HS-5 (cell line): ENCODE measurements around the gene INTS3.
"Not testable (repeated sequence)": the region's sequence is repeated elsewhere in the genome, so short reads cannot be mapped to it uniquely, and the experiment has no call there.

Experiments
- DNase-seq: peaks from one replicate; pipeline ENCODE4 v3.0.0-alpha.2; 2012; ENCODE audit warnings: low read depth

Gene INTS3

GRCh38 chr1:153777648-153778047 is 49.8 kb downstream of the INTS3 start:
- no peak for DNase-seq

GRCh38 chr1:153778051-153778823 is 50.4 kb downstream of the INTS3 start:
- DNase-seq: no peak

- no peak for DNase-seq
Measured at GRCh38 chr1:153778824-153779519, 51.1 kb downstream of the INTS3 start.

- no peak for DNase-seq
Measured at GRCh38 chr1:153779781-153780541, 52.1 kb downstream of the INTS3 start.

- no peak for DNase-seq
Measured at GRCh38 chr1:153780551-153780950, 52.7 kb downstream of the INTS3 start.

GRCh38 chr1:153782648-153783047 is 54.8 kb downstream of the INTS3 start:
- not testable (repeated sequence) for DNase-seq

- DNase-seq: peak; percentile 56
Measured at GRCh38 chr1:153783233-153784190, 55.7 kb downstream of the INTS3 start.

GRCh38 chr1:153786038-153786790 is 58.4 kb downstream of the INTS3 start:
- no peak for DNase-seq

- no peak for DNase-seq
Measured at GRCh38 chr1:153789478-153790034, 61.7 kb downstream of the INTS3 start.

GRCh38 chr1:153790313-153790965 is 62.6 kb downstream of the INTS3 start:
- no peak for DNase-seq

- peak; percentile 58 for DNase-seq
Measured at GRCh38 chr1:153790966-153791647, 63.3 kb downstream of the INTS3 start.

- no peak for DNase-seq
Measured at GRCh38 chr1:153791648-153792253, 63.9 kb downstream of the INTS3 start.

GRCh38 chr1:153792631-153793041 is 64.8 kb downstream of the INTS3 start:
- DNase-seq: no peak

- no peak for DNase-seq
Measured at GRCh38 chr1:153793261-153793972, 65.6 kb downstream of the INTS3 start.

- no peak for DNase-seq
Measured at GRCh38 chr1:153793973-153794615, 66.2 kb downstream of the INTS3 start.

GRCh38 chr1:153794624-153795329 is 66.9 kb downstream of the INTS3 start:
- no peak for DNase-seq

- no peak for DNase-seq
Measured at GRCh38 chr1:153795330-153795837, 67.5 kb downstream of the INTS3 start.
